Measurements from ENCODE around the gene ITPK1. TPM values are rescaled to one million over a fixed set of nuclear protein-coding genes. Genes with fewer than 3 reads are reported as not detected.

ITPK1 gene
- total RNA-seq, 1 donor from 2014 or later: 32.8 TPM

DNA sequence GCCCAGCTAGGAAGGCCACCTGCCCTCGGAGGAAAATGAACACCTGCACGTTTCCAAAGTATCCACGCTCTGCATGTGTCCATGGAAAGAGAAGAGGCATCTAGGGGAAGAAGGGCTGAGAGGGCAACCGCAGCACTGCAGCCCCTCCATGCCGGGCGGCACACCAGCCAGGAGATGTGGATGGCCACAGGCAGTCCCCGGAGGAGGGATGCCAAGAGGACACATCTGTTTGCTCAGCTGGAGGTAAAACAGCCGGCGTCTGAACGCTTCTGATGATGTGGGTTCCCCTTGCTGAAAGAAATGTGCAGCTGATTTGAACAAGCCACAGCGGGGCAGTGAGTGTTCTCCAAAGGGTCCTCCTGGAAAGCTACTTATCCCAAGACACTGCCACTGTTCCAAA is 158.8 kb downstream of the ITPK1 start:
- TF ChIP-seq, protein P1, sequence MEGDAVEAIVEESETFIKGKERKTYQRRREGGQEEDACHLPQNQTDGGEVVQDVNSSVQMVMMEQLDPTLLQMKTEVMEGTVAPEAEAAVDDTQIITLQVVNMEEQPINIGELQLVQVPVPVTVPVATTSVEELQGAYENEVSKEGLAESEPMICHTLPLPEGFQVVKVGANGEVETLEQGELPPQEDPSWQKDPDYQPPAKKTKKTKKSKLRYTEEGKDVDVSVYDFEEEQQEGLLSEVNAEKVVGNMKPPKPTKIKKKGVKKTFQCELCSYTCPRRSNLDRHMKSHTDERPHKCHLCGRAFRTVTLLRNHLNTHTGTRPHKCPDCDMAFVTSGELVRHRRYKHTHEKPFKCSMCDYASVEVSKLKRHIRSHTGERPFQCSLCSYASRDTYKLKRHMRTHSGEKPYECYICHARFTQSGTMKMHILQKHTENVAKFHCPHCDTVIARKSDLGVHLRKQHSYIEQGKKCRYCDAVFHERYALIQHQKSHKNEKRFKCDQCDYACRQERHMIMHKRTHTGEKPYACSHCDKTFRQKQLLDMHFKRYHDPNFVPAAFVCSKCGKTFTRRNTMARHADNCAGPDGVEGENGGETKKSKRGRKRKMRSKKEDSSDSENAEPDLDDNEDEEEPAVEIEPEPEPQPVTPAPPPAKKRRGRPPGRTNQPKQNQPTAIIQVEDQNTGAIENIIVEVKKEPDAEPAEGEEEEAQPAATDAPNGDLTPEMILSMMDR (IDR thresholded peaks at IDR 0.05): no peak
- peaks cover 4% of the 10 kb centered on the region for H3K4me1 Mint-ChIP-seq (ENCODE audit: unreplicated experiment)
- H3K27me3 Mint-ChIP-seq (ENCODE audit: unreplicated experiment): no peaks in the 10 kb centered on the region
- no peak for DNase-seq (ENCODE audit: extremely low spot score, unreplicated experiment)
- H3K9me3 Mint-ChIP-seq (ENCODE audit: unreplicated experiment): no peaks in the 10 kb centered on the region
- H3K27ac Mint-ChIP-seq (ENCODE audit: unreplicated experiment): no peak overlapping the region
- H3K36me3 Mint-ChIP-seq (ENCODE audit: unreplicated experiment): peaks cover 13% of the 10 kb centered on the region
- H3K4me3 Mint-ChIP-seq (ENCODE audit: unreplicated experiment): no peak overlapping the region

DNA sequence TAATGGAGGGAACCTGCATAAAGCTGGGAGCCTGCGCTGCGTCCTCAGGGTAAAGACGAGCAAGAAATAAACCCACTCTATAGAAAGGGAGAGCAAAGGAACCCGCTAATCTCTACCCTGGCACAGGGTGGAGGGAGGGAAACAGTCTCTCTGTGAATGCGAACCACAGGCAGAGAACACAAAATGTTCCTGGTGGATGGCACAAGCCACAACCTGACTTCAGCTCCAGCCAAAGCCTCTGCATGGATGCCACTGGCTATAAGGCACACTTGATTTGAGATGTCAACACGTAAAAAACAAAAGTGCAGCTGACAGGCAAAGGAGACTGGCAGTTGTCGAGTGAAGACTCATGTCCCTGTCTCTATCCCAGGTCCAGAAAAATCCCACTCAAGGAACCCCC is 160.3 kb downstream of the ITPK1 start:
- TF ChIP-seq, protein P1 (IDR thresholded peaks at IDR 0.05): no peak
- no peak overlapping the region for H3K27ac Mint-ChIP-seq (ENCODE audit: unreplicated experiment)
- peaks cover 16% of the 10 kb centered on the region for H3K36me3 Mint-ChIP-seq (ENCODE audit: unreplicated experiment)
- H3K27me3 Mint-ChIP-seq (ENCODE audit: unreplicated experiment): no peaks in the 10 kb centered on the region
- no peaks in the 10 kb centered on the region for H3K9me3 Mint-ChIP-seq (ENCODE audit: unreplicated experiment)
- DNase-seq (ENCODE audit: extremely low spot score, unreplicated experiment): no peak
- H3K4me1 Mint-ChIP-seq (ENCODE audit: unreplicated experiment): peaks cover 7% of the 10 kb centered on the region
- no peak overlapping the region for H3K4me3 Mint-ChIP-seq (ENCODE audit: unreplicated experiment)

DNA sequence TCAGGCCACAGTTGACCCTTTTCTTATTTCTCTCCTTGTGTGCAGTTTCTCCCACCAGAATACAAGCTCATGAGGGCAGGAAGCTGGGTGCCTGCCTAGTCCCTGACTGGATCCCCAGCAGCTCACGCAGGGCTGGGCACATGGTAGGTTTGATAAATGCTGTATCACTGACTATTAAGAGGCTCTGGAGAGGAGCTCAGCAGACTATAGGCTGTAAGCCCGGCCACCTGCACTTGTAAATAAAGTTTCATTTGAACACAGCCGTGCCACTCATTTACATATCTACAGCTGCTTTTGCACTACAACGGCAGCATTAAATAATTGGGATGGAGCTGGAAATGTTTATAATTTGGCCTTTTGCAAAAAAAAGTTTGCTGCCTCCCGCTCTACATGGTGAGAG is 160.8 kb downstream of the ITPK1 start:
- Mint-ChIP-seq H3K27me3 (ENCODE audit: unreplicated experiment) (no peaks in the 10 kb centered on the region), H3K4me1 (ENCODE audit: unreplicated experiment) (peaks cover 7% of the 10 kb centered on the region), H3K36me3 (ENCODE audit: unreplicated experiment) (peaks cover 16% of the 10 kb centered on the region), H3K27ac (ENCODE audit: unreplicated experiment) (no peak overlapping the region), H3K4me3 (ENCODE audit: unreplicated experiment) (no peak overlapping the region), H3K9me3 (ENCODE audit: unreplicated experiment) (no peaks in the 10 kb centered on the region)
- DNase-seq (ENCODE audit: extremely low spot score, unreplicated experiment): no peak
- TF ChIP-seq, protein P1 (IDR thresholded peaks at IDR 0.05): no peak

DNA sequence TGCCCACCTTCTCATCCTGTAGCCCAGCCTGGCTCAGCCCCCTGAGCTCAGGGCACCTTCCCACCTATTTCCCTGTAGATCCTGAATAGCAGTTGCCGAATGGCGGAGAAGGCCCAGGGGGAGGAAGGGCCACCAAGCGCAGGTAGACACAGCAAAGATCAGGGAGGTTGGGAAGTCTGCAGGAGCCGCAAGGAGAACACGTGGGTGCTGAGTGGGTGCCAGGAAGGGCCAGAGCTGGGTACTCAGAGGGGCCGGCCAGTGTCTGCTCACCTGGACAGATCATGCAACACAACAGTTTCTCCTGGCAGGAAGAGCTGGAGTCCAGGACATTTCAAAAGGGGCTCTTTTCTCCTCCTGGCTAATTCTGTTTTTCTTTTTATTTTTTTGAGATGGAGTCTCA is 162.2 kb downstream of the ITPK1 start:
- Mint-ChIP-seq H3K36me3 (ENCODE audit: unreplicated experiment) (peaks cover 20% of the 10 kb centered on the region), H3K9me3 (ENCODE audit: unreplicated experiment) (no peaks in the 10 kb centered on the region), H3K27ac (ENCODE audit: unreplicated experiment) (no peak overlapping the region), H3K4me1 (ENCODE audit: unreplicated experiment) (peaks cover 7% of the 10 kb centered on the region), H3K27me3 (ENCODE audit: unreplicated experiment) (no peaks in the 10 kb centered on the region), H3K4me3 (ENCODE audit: unreplicated experiment) (no peak overlapping the region)
- no peak for DNase-seq (ENCODE audit: extremely low spot score, unreplicated experiment)
- TF ChIP-seq, protein P1 (IDR thresholded peaks at IDR 0.05): no peak

DNA sequence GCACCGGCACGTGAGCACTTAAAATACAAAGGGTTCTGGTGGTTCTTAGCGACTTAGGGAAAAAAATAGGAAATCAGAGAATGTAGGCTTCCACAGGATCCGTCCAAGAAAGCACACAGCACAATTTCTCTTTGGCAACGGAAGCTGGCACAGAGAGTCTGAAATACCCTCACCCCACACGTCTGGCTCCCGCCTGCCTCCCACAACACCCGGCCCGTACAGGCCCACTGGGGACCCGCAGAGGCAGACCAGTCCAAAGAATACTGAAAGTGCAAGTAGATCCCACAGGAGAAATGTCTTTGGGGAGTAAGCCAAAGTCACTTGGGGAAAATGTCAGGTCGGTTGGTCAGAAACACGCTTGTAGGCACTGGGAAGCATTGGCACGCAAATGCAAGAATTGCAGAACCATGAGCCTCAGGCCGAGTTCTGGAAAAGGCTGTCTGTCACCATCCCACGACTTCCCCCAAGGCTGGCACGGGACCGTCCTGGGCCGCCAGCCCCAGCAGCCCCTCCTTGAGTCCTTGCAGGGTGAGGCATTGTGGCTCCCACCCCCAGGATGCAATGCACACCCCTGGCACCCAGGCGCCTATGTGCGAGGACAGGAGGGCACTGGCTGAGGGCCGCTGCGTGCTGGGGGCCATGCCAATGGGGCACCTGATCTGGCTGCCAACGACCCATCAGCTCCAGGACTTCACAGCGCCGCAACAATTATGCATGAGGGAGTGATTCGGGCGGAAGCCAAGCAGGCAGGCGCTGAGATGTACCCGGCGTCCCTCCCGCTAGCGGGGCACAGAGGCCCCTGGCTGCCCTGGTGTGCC is 163.0 kb downstream of the ITPK1 start:
- peaks cover 7% of the 10 kb centered on the region for H3K4me1 Mint-ChIP-seq (ENCODE audit: unreplicated experiment)
- no peak overlapping the region for H3K27ac Mint-ChIP-seq (ENCODE audit: unreplicated experiment)
- no peaks in the 10 kb centered on the region for H3K9me3 Mint-ChIP-seq (ENCODE audit: unreplicated experiment)
- TF ChIP-seq, protein P1 (IDR thresholded peaks at IDR 0.05): no peak
- no peak for DNase-seq (ENCODE audit: extremely low spot score, unreplicated experiment)
- H3K36me3 Mint-ChIP-seq (ENCODE audit: unreplicated experiment): peaks cover 14% of the 10 kb centered on the region
- H3K27me3 Mint-ChIP-seq (ENCODE audit: unreplicated experiment): no peaks in the 10 kb centered on the region
- no peak overlapping the region for H3K4me3 Mint-ChIP-seq (ENCODE audit: unreplicated experiment)
